K562 (cell line): ENCODE results near the gene SSH3. TPM values are rescaled to one million over a fixed set of nuclear protein-coding genes. Genes with fewer than 3 reads are reported as not detected.

Experiments used
- BCL6 ChIP-seq: fragments of 250-450 bp; sonication (Bioruptor Pico); IDR thresholded peaks from 2 replicates; pipeline ENCODE4 v1.4.0; 2020
- HDAC1 ChIP-seq, 2 experiments: fragments of 450-650 bp; IDR thresholded peaks; 2 replicates each; pipeline ENCODE4 v1.6.1; 2016 to 2017; ENCODE audit warnings: inconsistent platforms in 1 of 2, mild to moderate bottlenecking in 1 of 2, moderate library complexity in 1 of 2
- RBBP5 ChIP-seq: fragments of 200-600 bp; sonication (generic); IDR thresholded peaks from 2 replicates; pipeline ENCODE4 v1.6.1; 2012; ENCODE audit warnings: borderline replicate concordance, mild to moderate bottlenecking, low read length, control low read depth, inconsistent platforms; ENCODE audit not compliant: insufficient read depth, poor library complexity, severe bottlenecking
- polyA plus RNA-seq, 8 experiments: library from polyadenylated mRNA; depleted of rRNA in 4 of 8; stranded (reverse) in 5 of 8; unstranded in 3 of 8; fragments of >200 nt; fragmentation: Nextera tagmentation in 2 of 8; fragmentation: Illumina TruSeq in 1 of 8; extraction: Ambion mirVana in 2 of 8; extraction: Trizol in 1 of 8; gene quantifications; 2 replicates each; pipeline versions ENCODE4 v1.2.1 to v1.2.3, GENCODE V29; 2011 to 2014; ENCODE audit warnings: inconsistent platforms in 1 of 8, missing spikeins in 1 of 8
- total RNA-seq, 7 experiments: library from RNA; depleted of rRNA in 6 of 7; stranded (reverse); fragments of >200 nt in 6 of 7; fragmentation: Illumina TruSeq in 2 of 7; extraction: Trizol in 2 of 7; gene quantifications; 2 replicates each; pipeline versions ENCODE4 v1.2.1 to v1.2.3, GENCODE V29; 2011 to 2021; ENCODE audit warnings: low replicate concordance in 1 of 7
- TF ChIP-seq, protein P1 (sequence below): sonication (generic); formaldehyde crosslinking; IDR thresholded peaks from 2 replicates; pipeline ENCODE4 v1.8.0; 2022; ENCODE audit warnings: mild to moderate bottlenecking, missing genetic modification reagents
- TF ChIP-seq, protein P2 (sequence below): sonication (generic); formaldehyde crosslinking; IDR thresholded peaks from 2 replicates; pipeline ENCODE4 v1.8.1; 2023; ENCODE audit warnings: mild to moderate bottlenecking, missing genetic modification reagents

SSH3 gene
- total and polyA plus RNA-seq, 9 of the 15 experiments (the other 6 are each of a cell fraction or from before 2014, with no cell fraction given), result 0.07 to 1.0 (median 0.24) TPM; not detected in 3

- TF ChIP-seq, protein P1, sequence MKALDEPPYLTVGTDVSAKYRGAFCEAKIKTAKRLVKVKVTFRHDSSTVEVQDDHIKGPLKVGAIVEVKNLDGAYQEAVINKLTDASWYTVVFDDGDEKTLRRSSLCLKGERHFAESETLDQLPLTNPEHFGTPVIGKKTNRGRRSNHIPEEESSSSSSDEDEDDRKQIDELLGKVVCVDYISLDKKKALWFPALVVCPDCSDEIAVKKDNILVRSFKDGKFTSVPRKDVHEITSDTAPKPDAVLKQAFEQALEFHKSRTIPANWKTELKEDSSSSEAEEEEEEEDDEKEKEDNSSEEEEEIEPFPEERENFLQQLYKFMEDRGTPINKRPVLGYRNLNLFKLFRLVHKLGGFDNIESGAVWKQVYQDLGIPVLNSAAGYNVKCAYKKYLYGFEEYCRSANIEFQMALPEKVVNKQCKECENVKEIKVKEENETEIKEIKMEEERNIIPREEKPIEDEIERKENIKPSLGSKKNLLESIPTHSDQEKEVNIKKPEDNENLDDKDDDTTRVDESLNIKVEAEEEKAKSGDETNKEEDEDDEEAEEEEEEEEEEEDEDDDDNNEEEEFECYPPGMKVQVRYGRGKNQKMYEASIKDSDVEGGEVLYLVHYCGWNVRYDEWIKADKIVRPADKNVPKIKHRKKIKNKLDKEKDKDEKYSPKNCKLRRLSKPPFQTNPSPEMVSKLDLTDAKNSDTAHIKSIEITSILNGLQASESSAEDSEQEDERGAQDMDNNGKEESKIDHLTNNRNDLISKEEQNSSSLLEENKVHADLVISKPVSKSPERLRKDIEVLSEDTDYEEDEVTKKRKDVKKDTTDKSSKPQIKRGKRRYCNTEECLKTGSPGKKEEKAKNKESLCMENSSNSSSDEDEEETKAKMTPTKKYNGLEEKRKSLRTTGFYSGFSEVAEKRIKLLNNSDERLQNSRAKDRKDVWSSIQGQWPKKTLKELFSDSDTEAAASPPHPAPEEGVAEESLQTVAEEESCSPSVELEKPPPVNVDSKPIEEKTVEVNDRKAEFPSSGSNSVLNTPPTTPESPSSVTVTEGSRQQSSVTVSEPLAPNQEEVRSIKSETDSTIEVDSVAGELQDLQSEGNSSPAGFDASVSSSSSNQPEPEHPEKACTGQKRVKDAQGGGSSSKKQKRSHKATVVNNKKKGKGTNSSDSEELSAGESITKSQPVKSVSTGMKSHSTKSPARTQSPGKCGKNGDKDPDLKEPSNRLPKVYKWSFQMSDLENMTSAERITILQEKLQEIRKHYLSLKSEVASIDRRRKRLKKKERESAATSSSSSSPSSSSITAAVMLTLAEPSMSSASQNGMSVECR (CRISPR knock-in tag), result no peak
- TF ChIP-seq HDAC1 (IDR thresholded peaks at IDR 0.05), result no peak
- TF ChIP-seq RBBP5, result no peak
- TF ChIP-seq BCL6 (CRISPR knock-in tag), result no peak
- TF ChIP-seq, protein P2, sequence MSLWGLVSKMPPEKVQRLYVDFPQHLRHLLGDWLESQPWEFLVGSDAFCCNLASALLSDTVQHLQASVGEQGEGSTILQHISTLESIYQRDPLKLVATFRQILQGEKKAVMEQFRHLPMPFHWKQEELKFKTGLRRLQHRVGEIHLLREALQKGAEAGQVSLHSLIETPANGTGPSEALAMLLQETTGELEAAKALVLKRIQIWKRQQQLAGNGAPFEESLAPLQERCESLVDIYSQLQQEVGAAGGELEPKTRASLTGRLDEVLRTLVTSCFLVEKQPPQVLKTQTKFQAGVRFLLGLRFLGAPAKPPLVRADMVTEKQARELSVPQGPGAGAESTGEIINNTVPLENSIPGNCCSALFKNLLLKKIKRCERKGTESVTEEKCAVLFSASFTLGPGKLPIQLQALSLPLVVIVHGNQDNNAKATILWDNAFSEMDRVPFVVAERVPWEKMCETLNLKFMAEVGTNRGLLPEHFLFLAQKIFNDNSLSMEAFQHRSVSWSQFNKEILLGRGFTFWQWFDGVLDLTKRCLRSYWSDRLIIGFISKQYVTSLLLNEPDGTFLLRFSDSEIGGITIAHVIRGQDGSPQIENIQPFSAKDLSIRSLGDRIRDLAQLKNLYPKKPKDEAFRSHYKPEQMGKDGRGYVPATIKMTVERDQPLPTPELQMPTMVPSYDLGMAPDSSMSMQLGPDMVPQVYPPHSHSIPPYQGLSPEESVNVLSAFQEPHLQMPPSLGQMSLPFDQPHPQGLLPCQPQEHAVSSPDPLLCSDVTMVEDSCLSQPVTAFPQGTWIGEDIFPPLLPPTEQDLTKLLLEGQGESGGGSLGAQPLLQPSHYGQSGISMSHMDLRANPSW (CRISPR knock-in tag), result no peak
Observed at GRCh38 chr11:67313125-67313890, 10.0 kb downstream of the SSH3 start (continued).
